ENCODE results near the gene PHACTR1.

PHACTR1 gene

DNA sequence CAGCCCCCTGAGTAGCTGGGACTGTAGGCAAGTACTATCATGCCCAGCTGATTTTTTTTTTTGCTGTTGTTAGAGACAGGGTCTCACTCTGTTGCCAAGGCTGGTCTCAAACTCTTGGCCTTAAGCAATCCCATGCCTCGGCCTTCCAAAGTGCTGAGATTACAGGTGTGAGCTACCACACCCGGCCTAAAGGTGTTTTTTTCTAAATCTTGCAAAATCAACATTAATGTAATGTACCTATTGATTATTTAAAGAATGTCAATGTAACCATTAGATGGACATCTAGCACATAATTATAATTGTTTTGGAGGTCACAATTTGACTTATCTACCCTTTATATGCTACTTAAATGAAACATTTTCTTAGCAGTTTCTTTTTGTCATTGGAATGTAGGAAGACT lies 126.1 kb downstream of the PHACTR1 start:
- no peaks in the 10 kb centered on the region for H3K36me3 ChIP-seq (ENCODE audit: control insufficient read depth, insufficient read depth, low read length)
- H3K9ac ChIP-seq: no peak overlapping the region
- no peak overlapping the region for H3K4me2 ChIP-seq (ENCODE audit: low read length)
- H3K27ac ChIP-seq: no peak overlapping the region
- no peaks in the 10 kb centered on the region for H3K27me3 ChIP-seq (ENCODE audit: control insufficient read depth, insufficient read depth, low read length)
- no peak overlapping the region for H3K4me3 ChIP-seq (ENCODE audit: low read depth, low read length)
- H3K9me3 ChIP-seq (ENCODE audit: control insufficient read depth, low read length): peaks cover 3% of the 10 kb centered on the region
- H3K4me1 ChIP-seq: no peaks in the 10 kb centered on the region
- no peak overlapping the region for H2AFZ ChIP-seq
- TF ChIP-seq, protein P1, sequence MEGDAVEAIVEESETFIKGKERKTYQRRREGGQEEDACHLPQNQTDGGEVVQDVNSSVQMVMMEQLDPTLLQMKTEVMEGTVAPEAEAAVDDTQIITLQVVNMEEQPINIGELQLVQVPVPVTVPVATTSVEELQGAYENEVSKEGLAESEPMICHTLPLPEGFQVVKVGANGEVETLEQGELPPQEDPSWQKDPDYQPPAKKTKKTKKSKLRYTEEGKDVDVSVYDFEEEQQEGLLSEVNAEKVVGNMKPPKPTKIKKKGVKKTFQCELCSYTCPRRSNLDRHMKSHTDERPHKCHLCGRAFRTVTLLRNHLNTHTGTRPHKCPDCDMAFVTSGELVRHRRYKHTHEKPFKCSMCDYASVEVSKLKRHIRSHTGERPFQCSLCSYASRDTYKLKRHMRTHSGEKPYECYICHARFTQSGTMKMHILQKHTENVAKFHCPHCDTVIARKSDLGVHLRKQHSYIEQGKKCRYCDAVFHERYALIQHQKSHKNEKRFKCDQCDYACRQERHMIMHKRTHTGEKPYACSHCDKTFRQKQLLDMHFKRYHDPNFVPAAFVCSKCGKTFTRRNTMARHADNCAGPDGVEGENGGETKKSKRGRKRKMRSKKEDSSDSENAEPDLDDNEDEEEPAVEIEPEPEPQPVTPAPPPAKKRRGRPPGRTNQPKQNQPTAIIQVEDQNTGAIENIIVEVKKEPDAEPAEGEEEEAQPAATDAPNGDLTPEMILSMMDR (IDR thresholded peaks at IDR 0.05): no peak
- no peaks in the 10 kb centered on the region for H3K79me2 ChIP-seq

DNA sequence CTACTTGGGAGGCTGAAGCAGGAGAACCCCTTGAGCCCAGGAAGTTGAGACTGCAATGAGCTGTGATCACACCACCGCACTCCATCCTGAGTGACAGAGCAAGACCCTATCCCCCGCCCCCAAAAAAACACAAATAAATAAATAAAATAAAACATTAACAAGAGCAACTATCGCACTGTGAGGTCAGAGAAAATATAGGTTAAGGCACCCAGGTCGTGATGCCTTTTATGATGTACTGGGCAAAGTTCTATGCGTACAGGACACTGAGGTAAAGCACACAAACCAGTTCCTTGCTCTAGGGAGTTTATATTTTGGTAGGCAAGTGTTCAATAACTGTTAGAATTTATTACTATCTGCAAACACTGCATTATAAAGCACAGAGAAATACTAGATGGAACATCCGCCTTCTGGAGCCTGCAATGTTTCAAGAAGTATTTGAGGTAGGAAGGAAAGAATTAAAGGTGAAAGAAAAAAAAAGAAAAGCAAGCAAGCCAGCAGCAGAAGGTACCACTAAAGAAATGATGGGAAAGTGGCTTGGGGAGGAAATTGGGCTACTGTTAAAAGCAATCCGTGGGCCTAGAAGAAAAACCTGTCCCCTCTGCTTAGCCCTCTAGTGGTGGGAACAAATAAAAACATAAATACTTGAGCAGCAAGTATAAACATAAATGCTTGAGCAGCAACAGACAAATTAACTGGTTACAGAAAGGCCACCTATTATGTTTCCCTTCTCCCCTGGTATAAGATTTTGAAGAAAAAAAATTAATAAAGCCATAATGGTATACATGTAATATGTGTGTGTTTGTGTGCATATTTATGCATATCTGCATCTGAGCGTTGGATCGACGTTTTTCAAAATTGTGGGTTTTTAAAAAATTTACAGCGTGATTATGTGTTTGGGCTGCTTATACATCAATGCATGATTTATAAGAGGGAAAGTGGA lies 128.0 kb downstream of the PHACTR1 start:
- TF ChIP-seq, protein P1 (IDR thresholded peaks at IDR 0.05): peak; percentile 48
- no peak overlapping the region for H3K4me2 ChIP-seq (ENCODE audit: low read length)
- no peaks in the 10 kb centered on the region for H3K36me3 ChIP-seq (ENCODE audit: control insufficient read depth, insufficient read depth, low read length)
- no peak overlapping the region for H3K9ac ChIP-seq
- no peaks in the 10 kb centered on the region for H3K9me3 ChIP-seq (ENCODE audit: control insufficient read depth, low read length)
- H3K4me3 ChIP-seq (ENCODE audit: low read depth, low read length): no peak overlapping the region
- no peak overlapping the region for H3K27ac ChIP-seq
- H3K27me3 ChIP-seq (ENCODE audit: control insufficient read depth, insufficient read depth, low read length): no peaks in the 10 kb centered on the region
- H3K4me1 ChIP-seq: no peaks in the 10 kb centered on the region
- no peak overlapping the region for H2AFZ ChIP-seq
- no peaks in the 10 kb centered on the region for H3K79me2 ChIP-seq

DNA sequence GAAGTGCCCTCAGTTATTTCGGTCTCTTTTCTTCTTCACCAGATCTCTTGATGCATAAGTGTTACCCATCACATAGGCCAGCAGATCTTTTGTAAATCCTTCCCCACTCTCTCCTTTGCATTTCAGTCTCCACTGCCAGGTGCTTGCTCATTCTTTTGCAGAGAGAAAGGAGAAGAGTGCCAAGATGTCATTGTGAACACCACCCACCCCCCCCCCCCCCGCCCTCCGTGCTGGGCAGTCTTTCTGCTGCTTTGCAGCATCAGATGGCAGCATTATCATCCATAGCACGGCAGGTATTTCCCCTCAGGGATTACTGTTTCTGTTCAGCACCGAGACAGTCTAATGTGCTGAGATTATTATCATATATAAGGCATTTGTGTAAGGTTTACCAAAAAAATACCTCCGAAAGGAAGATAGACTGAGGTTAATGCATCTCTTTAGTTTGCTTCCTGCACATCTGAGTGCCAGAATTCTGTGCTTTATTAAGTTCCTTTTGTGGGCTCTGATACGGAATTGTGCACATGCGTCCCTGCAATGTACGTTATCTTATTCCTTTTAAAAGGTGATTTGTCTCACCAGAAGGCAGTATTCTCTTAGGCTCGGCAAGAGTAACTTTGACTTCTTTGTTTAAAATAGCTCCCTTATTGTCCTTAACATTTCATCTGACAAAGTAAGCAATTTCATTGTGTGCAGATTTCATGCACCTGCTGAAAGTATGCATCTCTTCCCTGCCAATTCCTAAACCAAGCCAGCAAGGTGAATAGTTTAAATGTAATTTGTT lies 128.8 kb downstream of the PHACTR1 start:
- no peak overlapping the region for H3K4me2 ChIP-seq (ENCODE audit: low read length)
- no peak overlapping the region for H3K27ac ChIP-seq
- TF ChIP-seq, protein P1 (IDR thresholded peaks at IDR 0.05): no peak
- H3K27me3 ChIP-seq (ENCODE audit: control insufficient read depth, insufficient read depth, low read length): no peaks in the 10 kb centered on the region
- no peak overlapping the region for H3K9ac ChIP-seq
- H3K4me1 ChIP-seq: no peaks in the 10 kb centered on the region
- H3K4me3 ChIP-seq (ENCODE audit: low read depth, low read length): no peak overlapping the region
- H3K36me3 ChIP-seq (ENCODE audit: control insufficient read depth, insufficient read depth, low read length): no peaks in the 10 kb centered on the region
- no peaks in the 10 kb centered on the region for H3K9me3 ChIP-seq (ENCODE audit: control insufficient read depth, low read length)
- H3K79me2 ChIP-seq: no peaks in the 10 kb centered on the region
- H2AFZ ChIP-seq: no peak overlapping the region

DNA sequence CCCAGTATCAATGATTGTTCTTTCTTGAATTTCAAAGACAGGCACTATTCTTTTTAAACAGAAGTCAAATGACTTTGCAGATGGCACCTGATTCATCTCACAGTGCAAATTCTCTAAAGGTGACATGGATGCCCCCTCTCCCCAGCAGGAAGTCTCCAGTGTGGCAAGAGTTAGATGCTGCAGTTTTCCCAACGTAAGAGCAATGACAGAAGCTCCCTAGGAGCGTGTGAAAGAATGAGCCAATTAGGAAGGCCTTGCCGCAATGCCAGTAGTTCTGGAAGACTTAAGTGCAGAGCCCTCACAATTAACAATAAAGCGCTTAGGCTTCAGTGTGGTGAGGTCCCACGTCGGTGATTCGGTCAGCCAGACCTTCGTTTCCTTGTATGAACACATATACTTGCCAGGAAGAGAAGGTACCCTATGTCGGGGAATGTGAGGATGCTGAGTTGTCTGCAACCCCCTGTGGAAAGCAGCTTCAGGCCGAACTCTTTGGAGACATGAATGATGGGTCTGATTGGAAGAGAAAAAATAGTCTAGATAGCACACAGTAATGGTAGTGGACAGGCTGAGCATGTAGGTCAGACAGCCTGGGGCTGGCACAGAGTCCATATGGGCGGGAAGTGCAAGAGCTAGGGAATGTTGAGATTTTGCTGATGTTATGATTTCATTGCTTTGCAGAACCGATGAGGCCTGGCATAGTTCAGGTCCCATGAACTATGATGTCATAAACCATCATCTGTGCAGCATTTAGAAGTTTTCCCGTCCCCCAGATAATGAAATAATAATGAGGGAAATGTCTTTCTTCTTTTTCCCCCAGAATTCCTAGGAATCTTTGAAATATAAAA lies 132.6 kb downstream of the PHACTR1 start:
- H3K4me1 ChIP-seq: no peaks in the 10 kb centered on the region
- H3K36me3 ChIP-seq (ENCODE audit: control insufficient read depth, insufficient read depth, low read length): no peaks in the 10 kb centered on the region
- no peak overlapping the region for H3K27ac ChIP-seq
- no peak overlapping the region for H3K4me3 ChIP-seq (ENCODE audit: low read depth, low read length)
- H3K9ac ChIP-seq: no peak overlapping the region
- no peaks in the 10 kb centered on the region for H3K27me3 ChIP-seq (ENCODE audit: control insufficient read depth, insufficient read depth, low read length)
- no peak overlapping the region for H2AFZ ChIP-seq
- no peaks in the 10 kb centered on the region for H3K9me3 ChIP-seq (ENCODE audit: control insufficient read depth, low read length)
- H3K4me2 ChIP-seq (ENCODE audit: low read length): no peak overlapping the region
- H3K79me2 ChIP-seq: no peaks in the 10 kb centered on the region
- TF ChIP-seq, protein P1 (IDR thresholded peaks at IDR 0.05): no peak
